HepG2 (cell line): Measurements from ENCODE around the gene TSC22D4. TPM values are rescaled to one million over a fixed set of nuclear protein-coding genes. Genes with fewer than 3 reads are reported as not detected.

Source experiments
- AGO2 ChIP-seq: fragments of 200-400 bp; formaldehyde crosslinking; optimal IDR thresholded peaks from 2 replicates; pipeline ENCODE3; 2017; ENCODE audit warnings: mild to moderate bottlenecking, low read depth, low read length, moderate library complexity
- BRF2 ChIP-seq: sonication (generic); formaldehyde crosslinking; IDR thresholded peaks from 2 replicates; pipeline ENCODE4 v1.8.1; 2022; ENCODE audit warnings: mild to moderate bottlenecking, missing genetic modification reagents
- ETV6 ChIP-seq: sonication (generic); formaldehyde crosslinking; conservative IDR thresholded peaks from 2 replicates; pipeline ENCODE4 v1.4.0; 2020; ENCODE audit warnings: missing genetic modification reagents
- FOXJ3 ChIP-seq: sonication (generic); formaldehyde crosslinking; IDR thresholded peaks from 2 replicates; pipeline ENCODE4 v1.4.0; 2020; ENCODE audit warnings: missing genetic modification reagents, mild to moderate bottlenecking, borderline replicate concordance
- GLI4 ChIP-seq: sonication (generic); formaldehyde crosslinking; IDR thresholded peaks from 2 replicates; pipeline ENCODE4 v1.5.1; 2020; ENCODE audit warnings: missing genetic modification reagents, mild to moderate bottlenecking, moderate library complexity, borderline replicate concordance
- HMG20A ChIP-seq: IDR thresholded peaks from 2 replicates; pipeline ENCODE4 v1.6.1; 2016; ENCODE audit warnings: borderline replicate concordance
- KLF16 ChIP-seq, 2 experiments: sonication (generic) in 1 of 2; formaldehyde crosslinking in 1 of 2; IDR thresholded peaks; 2 replicates each; pipeline versions ENCODE4 v1.6.1 to v1.8.0; 2016 to 2023; ENCODE audit warnings: missing genetic modification reagents in 2 of 2, missing compliant biosample characterization in 1 of 2
- PHF8 ChIP-seq: sonication (generic); formaldehyde crosslinking; IDR thresholded peaks from 2 replicates; pipeline ENCODE4 v1.5.0; 2020; ENCODE audit warnings: missing genetic modification reagents
- POGZ ChIP-seq: sonication (generic); formaldehyde crosslinking; IDR thresholded peaks from 2 replicates; pipeline ENCODE4 v1.4.0; 2020; ENCODE audit warnings: mild to moderate bottlenecking, missing genetic modification reagents
- RXRA ChIP-seq: sonication (generic); formaldehyde crosslinking; IDR thresholded peaks from 2 replicates; pipeline ENCODE4 v1.5.1; 2020; ENCODE audit warnings: missing genetic modification reagents
- SNAPC2 ChIP-seq: sonication (generic); formaldehyde crosslinking; IDR thresholded peaks from 2 replicates; pipeline ENCODE4 v1.8.1; 2022; ENCODE audit warnings: mild to moderate bottlenecking, missing genetic modification reagents
- SOX6 ChIP-seq, 2 experiments: fragments of 450-650 bp in 1 of 2; sonication (generic) in 1 of 2; formaldehyde crosslinking in 1 of 2; IDR thresholded peaks; 2 replicates each; pipeline versions ENCODE4 v1.4.0 to v1.6.1; 2017 to 2020; ENCODE audit warnings: antibody characterized with exemption in 1 of 2, mild to moderate bottlenecking in 1 of 2, missing genetic modification reagents in 1 of 2
- SPEN ChIP-seq: sonication (generic); formaldehyde crosslinking; IDR thresholded peaks from 2 replicates; pipeline ENCODE4 v1.5.1; 2020; ENCODE audit warnings: low read depth, mild to moderate bottlenecking, missing genetic modification reagents
- TCF7 ChIP-seq: sonication (generic); IDR thresholded peaks from 2 replicates; pipeline ENCODE4 v1.6.1; 2016; ENCODE audit warnings: antibody characterized with exemption, low read depth
- TRAFD1 ChIP-seq: sonication (generic); formaldehyde crosslinking; IDR thresholded peaks from 2 replicates; pipeline ENCODE4 v1.5.1; 2020; ENCODE audit warnings: missing genetic modification reagents, mild to moderate bottlenecking, borderline replicate concordance
- ZBTB1 ChIP-seq: sonication (generic); formaldehyde crosslinking; IDR thresholded peaks from 2 replicates; pipeline ENCODE4 v1.4.0; 2020; ENCODE audit warnings: missing genetic modification reagents, borderline replicate concordance
- ZFP37 ChIP-seq: sonication (generic); formaldehyde crosslinking; IDR thresholded peaks from 2 replicates; pipeline ENCODE4 v1.4.0; 2020; ENCODE audit warnings: missing genetic modification reagents, borderline replicate concordance
- ZFYVE20 ChIP-seq: sonication (generic); formaldehyde crosslinking; IDR thresholded peaks from 2 replicates; pipeline ENCODE4 v1.8.0; 2023; ENCODE audit warnings: low read depth, mild to moderate bottlenecking, moderate library complexity, missing genetic modification reagents, borderline replicate concordance
- ZMAT3 ChIP-seq: sonication (generic); formaldehyde crosslinking; conservative IDR thresholded peaks from 2 replicates; pipeline ENCODE4 v1.7.0; 2021; ENCODE audit warnings: missing genetic modification reagents
- ZNF264 ChIP-seq: sonication (generic); formaldehyde crosslinking; IDR thresholded peaks from 2 replicates; pipeline ENCODE4 v1.4.0; 2020; ENCODE audit warnings: missing genetic modification reagents
- ZNF546 ChIP-seq: sonication (generic); formaldehyde crosslinking; conservative IDR thresholded peaks from 2 replicates; pipeline ENCODE4 v1.8.1; 2023; ENCODE audit warnings: mild to moderate bottlenecking, missing genetic modification reagents
- ZNF557 ChIP-seq: sonication (generic); formaldehyde crosslinking; IDR thresholded peaks from 2 replicates; pipeline ENCODE4 v1.4.0; 2020; ENCODE audit warnings: missing genetic modification reagents
- ZNF616 ChIP-seq: sonication (generic); formaldehyde crosslinking; IDR thresholded peaks from 2 replicates; pipeline ENCODE4 v1.5.0; 2020; ENCODE audit warnings: low read depth, mild to moderate bottlenecking, missing genetic modification reagents
- ZNF660 ChIP-seq: sonication (generic); formaldehyde crosslinking; IDR thresholded peaks from 2 replicates; pipeline ENCODE4 v1.5.1; 2020; ENCODE audit warnings: mild to moderate bottlenecking, low read depth, missing genetic modification reagents, borderline replicate concordance
- ZNF740 ChIP-seq: sonication (generic); formaldehyde crosslinking; IDR thresholded peaks from 2 replicates; pipeline ENCODE4 v1.4.0; 2020; ENCODE audit warnings: missing genetic modification reagents
- ZSCAN30 ChIP-seq: sonication (generic); formaldehyde crosslinking; IDR thresholded peaks from 2 replicates; pipeline ENCODE4 v1.5.0; 2020; ENCODE audit warnings: mild to moderate bottlenecking, missing genetic modification reagents
- polyA plus RNA-seq, 8 experiments: library from polyadenylated mRNA; depleted of rRNA in 3 of 8; stranded (reverse) in 7 of 8; unstranded in 1 of 8; fragments of >200 nt; fragmentation: Illumina TruSeq in 4 of 8; extraction: Trizol in 4 of 8; gene quantifications; 2 replicates each; pipeline versions ENCODE4 v1.2.1 to v1.2.3, GENCODE V29; 2011 to 2016; ENCODE audit warnings: low read depth in 4 of 8, missing spikeins in 1 of 8, mixed read lengths in 1 of 8; ENCODE audit not compliant: insufficient read depth in 1 of 8
- total RNA-seq, 5 experiments: library from RNA; depleted of rRNA; stranded (reverse); fragments of >200 nt; fragmentation: Illumina TruSeq; extraction: Trizol; gene quantifications; 2 replicates each; pipeline ENCODE4 v1.2.3, GENCODE V29; 2016; ENCODE audit warnings: low read depth in 1 of 5

The TSC22D4 gene
- total and polyA plus RNA-seq, 2 of the 13 experiments (the other 11 are each of a cell fraction or from before 2014, with no cell fraction given) = 7.7 to 8.7 TPM

GRCh38 chr7:100429637-100430492 lies 49.1 kb downstream of the TSC22D4 start, which contains the start of gene MEPCE (continued):
- TF ChIP-seq TRAFD1 (CRISPR knock-in tag) (no peak), AGO2 (peak; percentile 94), ZFYVE20 (CRISPR knock-in tag) (no peak), ZNF660 (CRISPR knock-in tag) (no peak), ZBTB1 (CRISPR knock-in tag) (no peak), TCF7 (no peak), ETV6 (CRISPR knock-in tag) (peak; percentile 93; the same call in 1 of the 2 replicates), SOX6 (IDR thresholded peaks at IDR 0.05) (no peak), SOX6 (CRISPR knock-in tag; IDR thresholded peaks at IDR 0.05) (no peak), SPEN (CRISPR knock-in tag) (no peak; the same call in 1 of the 2 replicates), RXRA (0 out of 2 replicates have a peak, but pooled peaks have one; percentile 13), ZNF546 (CRISPR knock-in tag) (peak; percentile 93; the same call in 1 of the 2 replicates), ZMAT3 (CRISPR knock-in tag) (peak; percentile 71; the same call in 1 of the 2 replicates), POGZ (CRISPR knock-in tag) (peak; percentile 14; the same call in 1 of the 2 replicates), ZFP37 (CRISPR knock-in tag) (no peak), ZSCAN30 (0 out of 2 replicates have a peak, but pooled peaks have one; percentile 43), FOXJ3 (no peak), KLF16 (CRISPR knock-in tag; IDR thresholded peaks at IDR 0.05) (0 out of 4 replicates have a peak, but pooled peaks of 1 of the 2 experiments have one; percentile 20), BRF2 (CRISPR knock-in tag) (peak; percentile 33; the same call in 1 of the 2 replicates), SNAPC2 (CRISPR knock-in tag) (peak; percentile 55; the same call in 1 of the 2 replicates), HMG20A (no peak), PHF8 (CRISPR knock-in tag) (peak; percentile 57; the same call in 1 of the 2 replicates), ZNF264 (CRISPR knock-in tag) (0 out of 2 replicates have a peak, but pooled peaks have one; percentile 48), GLI4 (peak; percentile 24; the same call in 1 of the 2 replicates), ZNF740 (CRISPR knock-in tag) (0 out of 2 replicates have a peak, but pooled peaks have one; percentile 16), ZNF616 (CRISPR knock-in tag) (0 out of 2 replicates have a peak, but pooled peaks have one; percentile 17), ZNF557 (CRISPR knock-in tag) (no peak)
